HUES48 (cell line): ENCODE data around the gene ASCL5.

Source experiments
- H3K27ac ChIP-seq: one replicate; pipeline ENCODE4 v1.7.0; 2013; ENCODE audit warnings: low read depth, low read length, inconsistent platforms
- H3K27me3 ChIP-seq: 2 replicates; pipeline ENCODE4 v1.6.1; 2013; ENCODE audit warnings: mild to moderate bottlenecking, low read length; ENCODE audit not compliant: control insufficient read depth, insufficient read depth
- H3K36me3 ChIP-seq: 2 replicates; pipeline ENCODE4 v1.6.1; 2013; ENCODE audit warnings: low read length; ENCODE audit not compliant: control insufficient read depth, insufficient read depth
- H3K4me1 ChIP-seq: 2 replicates; pipeline ENCODE4 v1.6.1; 2013; ENCODE audit warnings: mild to moderate bottlenecking, low read length; ENCODE audit not compliant: control insufficient read depth, insufficient read depth
- H3K4me3 ChIP-seq: 2 replicates; pipeline ENCODE4 v1.5.1; 2013; ENCODE audit warnings: mild to moderate bottlenecking, low read depth, low read length
- H3K9ac ChIP-seq: 2 replicates; pipeline ENCODE4 v1.6.1; 2013; ENCODE audit warnings: mild to moderate bottlenecking, low read depth, low read length, moderate library complexity
- H3K9me3 ChIP-seq: 2 replicates; pipeline ENCODE4 v1.6.1; 2013; ENCODE audit warnings: low read length; ENCODE audit not compliant: control insufficient read depth, insufficient read depth

The ASCL5 gene

GRCh38 chr1:201149400-201149799 lies 22.4 kb upstream of the ASCL5 start:
- Histone ChIP-seq H3K9me3 (no peaks in the 10 kb centered on the region), H3K4me3 (no peak overlapping the region), H3K36me3 (peaks cover 86% of the 10 kb centered on the region), H3K27me3 (no peaks in the 10 kb centered on the region), H3K27ac (no peak overlapping the region), H3K9ac (no peak overlapping the region), H3K4me1 (peaks cover 6% of the 10 kb centered on the region; the same call in 1 of the 2 replicates)

GRCh38 chr1:201147396-201148015 lies 20.5 kb upstream of the ASCL5 start:
- Histone ChIP-seq H3K36me3 (peaks cover 100% of the 10 kb centered on the region), H3K9me3 (no peaks in the 10 kb centered on the region)

GRCh38 chr1:201146626-201147390 lies 19.8 kb upstream of the ASCL5 start:
- Histone ChIP-seq H3K27me3 (no peaks in the 10 kb centered on the region), H3K27ac (no peak overlapping the region), H3K9ac (no peak overlapping the region), H3K36me3 (peaks cover 100% of the 10 kb centered on the region), H3K4me3 (no peak overlapping the region), H3K4me1 (no peaks in the 10 kb centered on the region), H3K9me3 (no peaks in the 10 kb centered on the region)

More at GRCh38 chr1:201147396-201148015, 20.5 kb upstream of the ASCL5 start:
- Histone ChIP-seq H3K9ac (no peak overlapping the region), H3K27me3 (no peaks in the 10 kb centered on the region), H3K4me1 (no peaks in the 10 kb centered on the region), H3K27ac (no peak overlapping the region), H3K4me3 (no peak overlapping the region)

- no peaks in the 10 kb centered on the region for H3K9me3 ChIP-seq
- H3K4me1 ChIP-seq, result no peaks in the 10 kb centered on the region
- H3K9ac ChIP-seq, result no peak overlapping the region
- no peak overlapping the region for H3K27ac ChIP-seq
- H3K36me3 ChIP-seq, result peaks cover 100% of the 10 kb centered on the region
- H3K4me3 ChIP-seq, result no peak overlapping the region
- no peaks in the 10 kb centered on the region for H3K27me3 ChIP-seq
Observed at GRCh38 chr1:201145816-201146215, 18.8 kb upstream of the ASCL5 start.

GRCh38 chr1:201145132-201145531 lies 18.1 kb upstream of the ASCL5 start:
- H3K9ac ChIP-seq, result no peak overlapping the region
- no peak overlapping the region for H3K27ac ChIP-seq
- no peaks in the 10 kb centered on the region for H3K9me3 ChIP-seq
- no peaks in the 10 kb centered on the region for H3K27me3 ChIP-seq
- H3K36me3 ChIP-seq, result peaks cover 100% of the 10 kb centered on the region
- H3K4me3 ChIP-seq, result no peak overlapping the region
- H3K4me1 ChIP-seq, result no peaks in the 10 kb centered on the region

GRCh38 chr1:201144701-201145100 lies 17.7 kb upstream of the ASCL5 start:
- H3K9me3 ChIP-seq, result no peaks in the 10 kb centered on the region
- H3K9ac ChIP-seq, result no peak overlapping the region
- H3K4me1 ChIP-seq, result no peaks in the 10 kb centered on the region
- H3K27ac ChIP-seq, result no peak overlapping the region
- peaks cover 100% of the 10 kb centered on the region for H3K36me3 ChIP-seq
- H3K4me3 ChIP-seq, result no peak overlapping the region
- H3K27me3 ChIP-seq, result no peaks in the 10 kb centered on the region

GRCh38 chr1:201143726-201144635 lies 17.0 kb upstream of the ASCL5 start:
- Histone ChIP-seq H3K36me3 (peaks cover 100% of the 10 kb centered on the region), H3K9ac (no peak overlapping the region), H3K27me3 (no peaks in the 10 kb centered on the region), H3K4me3 (no peak overlapping the region), H3K27ac (no peak overlapping the region), H3K9me3 (no peaks in the 10 kb centered on the region), H3K4me1 (no peaks in the 10 kb centered on the region)

GRCh38 chr1:201142849-201143725 lies 16.1 kb upstream of the ASCL5 start:
- no peaks in the 10 kb centered on the region for H3K4me1 ChIP-seq
- H3K4me3 ChIP-seq, result no peak overlapping the region
- H3K36me3 ChIP-seq, result peaks cover 99% of the 10 kb centered on the region
- H3K27ac ChIP-seq, result no peak overlapping the region
- no peaks in the 10 kb centered on the region for H3K9me3 ChIP-seq
- H3K27me3 ChIP-seq, result no peaks in the 10 kb centered on the region
- no peak overlapping the region for H3K9ac ChIP-seq

GRCh38 chr1:201142011-201142848 lies 15.2 kb upstream of the ASCL5 start:
- peaks cover 99% of the 10 kb centered on the region for H3K36me3 ChIP-seq
- no peaks in the 10 kb centered on the region for H3K27me3 ChIP-seq
- H3K9ac ChIP-seq, result no peak overlapping the region
- no peaks in the 10 kb centered on the region for H3K9me3 ChIP-seq
- no peak overlapping the region for H3K4me3 ChIP-seq
- no peak overlapping the region for H3K27ac ChIP-seq
- no peaks in the 10 kb centered on the region for H3K4me1 ChIP-seq

GRCh38 chr1:201141418-201141817 lies 14.4 kb upstream of the ASCL5 start:
- no peak overlapping the region for H3K27ac ChIP-seq
- H3K4me1 ChIP-seq, result no peaks in the 10 kb centered on the region
- H3K27me3 ChIP-seq, result no peaks in the 10 kb centered on the region
- no peaks in the 10 kb centered on the region for H3K9me3 ChIP-seq
- peaks cover 99% of the 10 kb centered on the region for H3K36me3 ChIP-seq
- H3K4me3 ChIP-seq, result no peak overlapping the region
- H3K9ac ChIP-seq, result no peak overlapping the region
